Amniotic epithelial cell (primary cell): ENCODE data around the gene PLXNA4.

Source experiments
- DNase-seq: peaks from one replicate; pipeline ENCODE4 v3.0.0-alpha.2; 2010; ENCODE audit warnings: low read depth

PLXNA4 gene

GRCh38 chr7:132387596-132387995 is 188.7 kb downstream of the PLXNA4 start:
- no peak for DNase-seq

GRCh38 chr7:132386201-132386681 is 190.0 kb downstream of the PLXNA4 start:
- DNase-seq = no peak

- no peak for DNase-seq
These were observed 192.3 kb downstream of the PLXNA4 start for GRCh38 chr7:132383962-132384361.

GRCh38 chr7:132381742-132382472 is 194.4 kb downstream of the PLXNA4 start:
- no peak for DNase-seq

GRCh38 chr7:132380059-132380458 is 196.2 kb downstream of the PLXNA4 start:
- no peak for DNase-seq

- no peak for DNase-seq
These were observed 197.0 kb downstream of the PLXNA4 start for GRCh38 chr7:132379292-132379691.

- DNase-seq = no peak
These were observed 198.3 kb downstream of the PLXNA4 start for GRCh38 chr7:132377703-132378584.

- no peak for DNase-seq
These were observed 199.3 kb downstream of the PLXNA4 start for GRCh38 chr7:132377015-132377414.

GRCh38 chr7:132376361-132377013 is 199.8 kb downstream of the PLXNA4 start:
- no peak for DNase-seq

- no peak for DNase-seq
These were observed 202.4 kb downstream of the PLXNA4 start for GRCh38 chr7:132373879-132374278.

- no peak for DNase-seq
These were observed 203.2 kb downstream of the PLXNA4 start for GRCh38 chr7:132373041-132373440.

GRCh38 chr7:132371948-132372347 is 204.3 kb downstream of the PLXNA4 start:
- DNase-seq = no peak

GRCh38 chr7:132368246-132368900 is 207.9 kb downstream of the PLXNA4 start:
- DNase-seq = no peak

GRCh38 chr7:132367795-132368194 is 208.5 kb downstream of the PLXNA4 start:
- no peak for DNase-seq

- DNase-seq = no peak
These were observed 209.3 kb downstream of the PLXNA4 start for GRCh38 chr7:132367004-132367403.

- no peak for DNase-seq
These were observed 212.0 kb downstream of the PLXNA4 start for GRCh38 chr7:132364226-132364625.

GRCh38 chr7:132362059-132362458 is 214.2 kb downstream of the PLXNA4 start:
- DNase-seq = no peak

GRCh38 chr7:132361146-132361545 is 215.1 kb downstream of the PLXNA4 start:
- DNase-seq = no peak

- DNase-seq = no peak
These were observed 216.5 kb downstream of the PLXNA4 start for GRCh38 chr7:132359743-132360142.

- DNase-seq = no peak
These were observed 221.2 kb downstream of the PLXNA4 start for GRCh38 chr7:132355048-132355447.

- no peak for DNase-seq
These were observed 221.7 kb downstream of the PLXNA4 start for GRCh38 chr7:132354527-132354926.

GRCh38 chr7:132353936-132354335 is 222.3 kb downstream of the PLXNA4 start:
- DNase-seq = no peak
